IMR-90 (cell line): Measurements from ENCODE around the gene CCR5. TPM values are rescaled to one million over a fixed set of nuclear protein-coding genes. Genes with fewer than 3 reads are reported as not detected.

Experiments used
- ATAC-seq: fragments of 200-7000 bp; cut with Tn5 transposase; 2 replicates; pipeline ENCODE4 v1.9.1; 2020; ENCODE audit warnings: low read depth, mild to moderate bottlenecking, moderate library complexity
- BruUV-seq: library from RNA; stranded (reverse); fragments of 400-500 nt; replicated peaks from 2 replicates; lab custom pipeline; 2021; lab: Mats Ljungman, UMichigan
- CTCF ChIA-PET: fragments of 300-600 bp; formaldehyde crosslinking; extraction: SDS; loops from one replicate; lab custom pipeline; 2021; ENCODE audit warnings: antibody characterized with exemption; lab: Yijun Ruan, JAX
- POLR2A ChIA-PET: fragments of 300-600 bp; sonication (Branson Sonifier 250); formaldehyde crosslinking; loops from one replicate; lab custom pipeline; 2022; ENCODE audit warnings: antibody characterized with exemption; ENCODE audit not compliant: unreplicated experiment; lab: Charles Lee
- DNase-seq: peaks from one replicate; pipeline ENCODE4 v3.0.0; 2013
- H2AFZ ChIP-seq: replicated peaks from 2 replicates; pipeline ENCODE3; 2013; ENCODE audit warnings: low read length, mild to moderate bottlenecking; ENCODE audit not compliant: poor library complexity
- H2AK5ac ChIP-seq: 2 replicates; pipeline ENCODE4 v1.6.1; 2013; ENCODE audit warnings: low read depth, low read length, inconsistent platforms
- H2AK9ac ChIP-seq: replicated peaks from 2 replicates; pipeline ENCODE3; 2013; ENCODE audit warnings: mild to moderate bottlenecking, low read depth, low read length, moderate library complexity; ENCODE audit not compliant: poor library complexity
- H2BK120ac ChIP-seq: 2 replicates; pipeline ENCODE4 v1.6.1; 2013; ENCODE audit warnings: low read depth, low read length, inconsistent platforms
- H2BK15ac ChIP-seq: 3 replicates; pipeline ENCODE4 v1.6.1; 2013; ENCODE audit warnings: low read depth, low read length, inconsistent platforms
- H2BK20ac ChIP-seq: 2 replicates; pipeline ENCODE4 v1.6.1; 2013; ENCODE audit warnings: low read depth, mild to moderate bottlenecking, inconsistent platforms, low read length, moderate library complexity
- H2BK5ac ChIP-seq: 2 replicates; pipeline ENCODE4 v1.6.1; 2013; ENCODE audit warnings: mild to moderate bottlenecking, low read depth, low read length, inconsistent platforms; ENCODE audit not compliant: poor library complexity, severe bottlenecking
- H3K14ac ChIP-seq: replicated peaks from 2 replicates; pipeline ENCODE4 v1.6.1; 2013; ENCODE audit warnings: low read depth, low read length, inconsistent platforms
- H3K18ac ChIP-seq: 2 replicates; pipeline ENCODE4 v1.6.1; 2013; ENCODE audit warnings: low read depth, low read length, control low read depth
- H3K23ac ChIP-seq: 2 replicates; pipeline ENCODE4 v1.6.1; 2013; ENCODE audit warnings: low read depth, low read length, inconsistent platforms
- H3K27ac ChIP-seq: 2 replicates; pipeline ENCODE4 v1.5.1; 2013; ENCODE audit warnings: mild to moderate bottlenecking, control low read depth, low read length; ENCODE audit not compliant: insufficient read depth
- H3K27me3 ChIP-seq: 2 replicates; pipeline ENCODE4 v1.6.1; 2013; ENCODE audit warnings: low read length; ENCODE audit not compliant: control insufficient read depth, insufficient read depth
- H3K36me3 ChIP-seq: 2 replicates; pipeline ENCODE4 v1.6.1; 2013; ENCODE audit warnings: low read length, mixed read lengths; ENCODE audit not compliant: control insufficient read depth, insufficient read depth
- H3K4ac ChIP-seq: 2 replicates; pipeline ENCODE4 v1.6.1; 2013; ENCODE audit warnings: low read depth, low read length, inconsistent platforms
- H3K4me1 ChIP-seq: 2 replicates; pipeline ENCODE4 v1.6.1; 2013; ENCODE audit warnings: low read length, mixed read lengths; ENCODE audit not compliant: control insufficient read depth, insufficient read depth
- H3K4me2 ChIP-seq: 2 replicates; pipeline ENCODE4 v1.6.1; 2013; ENCODE audit warnings: low read depth, mild to moderate bottlenecking, control low read depth, low read length, moderate library complexity
- H3K4me3 ChIP-seq: 2 replicates; pipeline ENCODE4 v1.5.1; 2013; ENCODE audit warnings: low read depth, mild to moderate bottlenecking, control low read depth, low read length, moderate library complexity; ENCODE audit not compliant: insufficient read depth
- H3K56ac ChIP-seq: 2 replicates; pipeline ENCODE4 v1.6.1; 2013; ENCODE audit warnings: low read length, inconsistent platforms; ENCODE audit not compliant: insufficient read depth; ENCODE audit errors: extremely low read depth
- H3K79me1 ChIP-seq, 2 experiments: 2 replicates each; pipeline ENCODE4 v1.6.1; 2013; ENCODE audit warnings: low read length in 2 of 2, inconsistent platforms in 1 of 2, low read depth in 1 of 2
- H3K9ac ChIP-seq: 2 replicates; pipeline ENCODE4 v1.6.1; 2013; ENCODE audit warnings: low read depth, low read length, control low read depth
- H3K9me1 ChIP-seq: 2 replicates; pipeline ENCODE4 v1.6.1; 2013; ENCODE audit warnings: low read length, inconsistent platforms; ENCODE audit not compliant: insufficient read depth
- H3K9me3 ChIP-seq: 2 replicates; pipeline ENCODE4 v1.6.1; 2013; ENCODE audit warnings: low read length; ENCODE audit not compliant: control insufficient read depth, insufficient read depth
- H4K20me1 ChIP-seq: 2 replicates; pipeline ENCODE4 v1.6.1; 2013; ENCODE audit warnings: low read length, inconsistent platforms; ENCODE audit not compliant: insufficient read depth
- H4K5ac ChIP-seq: 2 replicates; pipeline ENCODE4 v1.6.1; 2013; ENCODE audit warnings: mild to moderate bottlenecking, low read depth, low read length, control low read depth
- H4K8ac ChIP-seq, 2 experiments: 2 replicates each; pipeline ENCODE4 v1.6.1; 2013; ENCODE audit warnings: low read depth in 2 of 2, low read length in 2 of 2, control low read depth in 1 of 2, inconsistent platforms in 1 of 2
- H4K91ac ChIP-seq: 2 replicates; pipeline ENCODE4 v1.6.1; 2013; ENCODE audit warnings: low read depth, low read length, inconsistent platforms; ENCODE audit not compliant: insufficient read depth
- CEBPB ChIP-seq: IDR thresholded peaks from 2 replicates; pipeline ENCODE4 v1.6.1; 2012; ENCODE audit warnings: low read depth, low read length, improper control_type of control experiment
- MXI1 ChIP-seq: IDR thresholded peaks from 2 replicates; pipeline ENCODE4 v1.6.1; 2012; ENCODE audit warnings: low read depth, mild to moderate bottlenecking, low read length, moderate library complexity, borderline replicate concordance
- POLR2A ChIP-seq: IDR thresholded peaks from 2 replicates; pipeline ENCODE4 v1.6.1; 2012; ENCODE audit warnings: mild to moderate bottlenecking, low read depth, low read length
- RCOR1 ChIP-seq: IDR thresholded peaks from 2 replicates; pipeline ENCODE4 v1.6.1; 2012; ENCODE audit warnings: mild to moderate bottlenecking, low read length, improper control_type of control experiment; ENCODE audit not compliant: insufficient replicate concordance
- WGBS, 2 experiments: methylation state at CpG; one replicate each; pipeline versions ENCODE4 v1.1.5 to v1.1.7; 2013; ENCODE audit warnings: missing lambda C conversion rate in 2 of 2; ENCODE audit not compliant: insufficient read length in 1 of 2; ENCODE audit errors: extremely low coverage in 2 of 2; 5-methylcytosine and 5-hydroxymethylcytosine counted together
- dilution Hi-C: fragments of 300-500 bp; cut with HindIII; formaldehyde crosslinking; loops from one replicate; pipeline ENCODE4 v1.14.3; 2018; ENCODE audit warnings: low sequenced_read_pairs; ENCODE audit not compliant: unreplicated experiment
- in situ Hi-C: fragments of 300-500 bp; cut with MboI; formaldehyde crosslinking; loops from 3 replicates; pipeline ENCODE4 v1.14.3; 2019; ENCODE audit warnings: low sequenced_read_pairs, inconsistent platforms, mixed read lengths
- intact Hi-C: fragments of 100-400 bp; cut with micrococcal nuclease; formaldehyde crosslinking; loops from 2 replicates; pipeline ENCODE4 v1.10.0; 2022
- polyA plus RNA-seq, 3 experiments: library from polyadenylated mRNA; depleted of rRNA; stranded (reverse); fragments of >200 nt; gene quantifications; 2 replicates each; pipeline ENCODE4 v1.2.3, GENCODE V29; 2012; ENCODE audit warnings: low replicate concordance in 1 of 3
- total RNA-seq: library from RNA; depleted of rRNA; stranded (reverse); fragments of >200 nt; gene quantifications from 2 replicates; pipeline ENCODE4 v1.2.3, GENCODE V29; 2012
- TF ChIP-seq, protein P1 (sequence below): fragments of 150-350 bp; IDR thresholded peaks from 2 replicates; pipeline ENCODE4 v1.6.1; 2016; ENCODE audit warnings: low read depth, mild to moderate bottlenecking, low read length, moderate library complexity, borderline replicate concordance

CCR5 gene
- total and polyA plus RNA-seq, 2 of the 4 experiments (the other 2 are of a cell fraction) = not detected

DNA sequence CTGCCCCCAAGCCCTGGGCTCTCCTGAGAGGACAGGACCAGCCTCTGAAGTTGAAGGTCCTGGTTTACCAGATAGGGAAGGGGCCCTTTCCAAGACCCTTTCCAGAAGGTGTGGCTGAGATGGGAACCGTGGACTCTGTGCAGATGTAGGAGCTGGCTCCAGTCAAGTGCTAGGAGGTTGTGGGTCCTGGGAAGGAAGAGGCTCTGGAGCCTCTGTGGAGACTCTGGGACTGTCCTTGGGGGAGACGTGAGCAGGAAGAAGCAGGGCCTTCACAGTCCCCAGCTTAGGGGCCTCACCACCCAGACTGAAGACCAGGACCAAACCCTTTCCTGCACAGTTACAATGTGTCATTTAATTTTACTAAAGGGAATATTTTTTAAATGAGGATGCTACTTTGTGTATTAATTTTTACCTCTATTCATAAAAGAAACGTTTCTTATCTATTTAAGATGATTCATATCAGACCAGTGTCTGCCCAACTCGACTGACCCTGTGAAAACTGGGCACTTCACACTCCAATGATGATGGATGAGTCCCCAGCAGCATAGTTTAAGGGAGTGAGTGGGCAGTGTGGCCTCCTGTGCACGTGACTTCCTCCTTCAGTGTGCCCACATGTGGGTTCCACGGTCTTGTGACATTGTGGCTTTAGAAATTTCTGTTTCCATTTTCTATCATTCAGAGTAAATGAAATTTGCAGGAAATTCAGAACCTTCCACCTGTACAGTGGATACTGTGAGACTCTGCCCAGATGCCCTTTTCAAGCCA lies 25.2 kb downstream of the CCR5 start:
- Histone ChIP-seq H3K9me3 (no peaks in the 10 kb centered on the region), H4K20me1 (no peaks in the 10 kb centered on the region), H3K9ac (no peak overlapping the region), H3K18ac (peak overlapping the region; percentile 46; the same call in 1 of the 2 replicates), H2AK9ac (no peak overlapping the region), H2AK5ac (no peak overlapping the region), H2AFZ (no peak overlapping the region), H3K4me3 (no peak overlapping the region), H2BK5ac (no peak overlapping the region), H3K27ac (no peak overlapping the region), H3K9me1 (no peaks in the 10 kb centered on the region; the same call in 1 of the 2 replicates), H4K8ac (no peak overlapping the region), H3K27me3 (peaks cover 4% of the 10 kb centered on the region), H3K36me3 (no peaks in the 10 kb centered on the region), H3K79me1 (no peaks in the 10 kb centered on the region), H2BK15ac (no peak overlapping the region), H2BK120ac (no peak overlapping the region), H4K91ac (no peak overlapping the region; the same call in 1 of the 2 replicates), H3K4me2 (no peak overlapping the region), H3K4me1 (peaks cover 9% of the 10 kb centered on the region), H2BK20ac (no peak overlapping the region), H3K4ac (no peak overlapping the region), H3K56ac (no peak overlapping the region), H3K14ac (no peak overlapping the region), H4K5ac (no peak overlapping the region), H3K23ac (no peak overlapping the region)
- no peak for DNase-seq
- WGBS, 2 experiments = no CpG with 5 or more reads among the region's 6 CpGs
- TF ChIP-seq MXI1 (no peak), POLR2A (no peak), RCOR1 (no peak), CEBPB (no peak)
- TF ChIP-seq, protein P1, sequence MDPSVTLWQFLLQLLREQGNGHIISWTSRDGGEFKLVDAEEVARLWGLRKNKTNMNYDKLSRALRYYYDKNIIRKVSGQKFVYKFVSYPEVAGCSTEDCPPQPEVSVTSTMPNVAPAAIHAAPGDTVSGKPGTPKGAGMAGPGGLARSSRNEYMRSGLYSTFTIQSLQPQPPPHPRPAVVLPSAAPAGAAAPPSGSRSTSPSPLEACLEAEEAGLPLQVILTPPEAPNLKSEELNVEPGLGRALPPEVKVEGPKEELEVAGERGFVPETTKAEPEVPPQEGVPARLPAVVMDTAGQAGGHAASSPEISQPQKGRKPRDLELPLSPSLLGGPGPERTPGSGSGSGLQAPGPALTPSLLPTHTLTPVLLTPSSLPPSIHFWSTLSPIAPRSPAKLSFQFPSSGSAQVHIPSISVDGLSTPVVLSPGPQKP = no peak
- ChIA-PET POLR2A (no interaction called here), CTCF (no interaction called here)
- in situ Hi-C loops = no loop called here
- BruUV-seq = no TSS peak
- dilution Hi-C loops = no loop called here
- no peak for ATAC-seq
- intact Hi-C loops = no loop called here
